A204.1 (cell line): Measurements from ENCODE around the gene SLC22A2.

Experiments used
- FAIRE-seq: peaks from 2 replicates; lab custom pipeline; 2012; peaks lifted over from hg19 to GRCh38; lab: Jason Lieb, UNC

SLC22A2 gene

DNA sequence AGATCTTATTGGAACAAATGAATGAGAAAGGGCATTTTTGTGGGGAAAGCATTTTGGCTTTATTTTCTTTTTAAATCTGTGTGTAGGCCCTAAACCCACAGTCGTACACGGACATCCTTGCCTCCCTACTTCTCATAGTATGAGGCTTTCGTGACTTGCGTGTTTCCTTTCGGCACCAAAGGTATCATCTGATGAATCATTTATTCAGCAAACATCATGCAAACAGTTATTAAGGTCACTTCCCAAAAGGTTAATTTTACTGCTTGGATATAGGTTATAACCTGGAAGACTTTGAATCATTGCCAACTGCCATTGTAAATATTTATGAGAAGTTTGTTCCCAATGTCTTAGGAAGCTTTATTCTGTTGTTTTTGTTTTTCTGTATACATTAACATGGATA lies 15.1 kb upstream of the SLC22A2 start:
- FAIRE-seq = no peak

- FAIRE-seq = no peak
Measured at GRCh38 chr6:160273196-160273595, 14.6 kb upstream of the SLC22A2 start.

DNA sequence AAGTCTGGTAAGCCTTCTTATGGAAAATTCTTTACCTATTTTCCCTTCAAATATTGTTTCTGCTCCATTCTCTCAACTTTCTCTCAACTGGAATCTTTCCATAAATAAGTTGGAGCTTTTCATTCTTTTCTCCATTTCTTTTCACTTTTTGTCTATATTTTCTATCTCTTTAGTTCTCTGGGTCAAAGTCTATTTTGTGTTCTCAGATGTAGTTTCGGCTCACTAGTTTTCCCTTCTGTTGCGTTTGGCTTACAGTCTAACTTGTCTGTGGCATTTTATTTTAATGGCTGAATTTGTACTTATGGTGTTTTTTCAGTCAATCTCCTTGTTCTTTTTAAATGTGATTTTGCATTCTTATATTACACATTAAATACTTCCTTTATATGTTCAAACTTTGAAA lies 14.1 kb upstream of the SLC22A2 start:
- no peak for FAIRE-seq

- FAIRE-seq = no peak
Measured at GRCh38 chr6:160270347-160270746, 11.7 kb upstream of the SLC22A2 start.

DNA sequence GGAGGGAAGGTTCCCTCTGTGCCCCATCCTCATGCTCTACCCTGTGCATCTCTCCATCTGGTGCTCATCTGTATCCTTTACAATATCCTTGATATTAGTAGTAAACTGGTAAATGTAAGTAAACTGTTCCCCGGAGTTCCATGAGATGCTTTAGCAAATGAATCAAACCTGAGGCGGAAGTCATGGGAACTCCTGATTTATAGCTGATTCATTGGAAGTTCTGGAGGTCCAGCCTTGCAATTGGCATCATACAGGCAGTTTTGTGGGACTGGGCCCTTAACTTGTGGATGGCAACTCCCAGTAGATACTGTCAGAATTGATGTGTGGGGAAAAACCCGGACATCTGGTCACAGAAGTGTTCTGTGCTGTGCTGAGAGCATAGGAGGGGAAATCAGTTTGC lies 11.2 kb upstream of the SLC22A2 start:
- FAIRE-seq = no peak

- FAIRE-seq = no peak
Measured at GRCh38 chr6:160269023-160269521, 10.5 kb upstream of the SLC22A2 start.

- FAIRE-seq = no peak
Measured at GRCh38 chr6:160267102-160267501, 8.5 kb upstream of the SLC22A2 start.

- FAIRE-seq = no peak
Measured at GRCh38 chr6:160265869-160266476, 7.4 kb upstream of the SLC22A2 start.

- no peak for FAIRE-seq
Measured at GRCh38 chr6:160264061-160264612, 5.5 kb upstream of the SLC22A2 start.

DNA sequence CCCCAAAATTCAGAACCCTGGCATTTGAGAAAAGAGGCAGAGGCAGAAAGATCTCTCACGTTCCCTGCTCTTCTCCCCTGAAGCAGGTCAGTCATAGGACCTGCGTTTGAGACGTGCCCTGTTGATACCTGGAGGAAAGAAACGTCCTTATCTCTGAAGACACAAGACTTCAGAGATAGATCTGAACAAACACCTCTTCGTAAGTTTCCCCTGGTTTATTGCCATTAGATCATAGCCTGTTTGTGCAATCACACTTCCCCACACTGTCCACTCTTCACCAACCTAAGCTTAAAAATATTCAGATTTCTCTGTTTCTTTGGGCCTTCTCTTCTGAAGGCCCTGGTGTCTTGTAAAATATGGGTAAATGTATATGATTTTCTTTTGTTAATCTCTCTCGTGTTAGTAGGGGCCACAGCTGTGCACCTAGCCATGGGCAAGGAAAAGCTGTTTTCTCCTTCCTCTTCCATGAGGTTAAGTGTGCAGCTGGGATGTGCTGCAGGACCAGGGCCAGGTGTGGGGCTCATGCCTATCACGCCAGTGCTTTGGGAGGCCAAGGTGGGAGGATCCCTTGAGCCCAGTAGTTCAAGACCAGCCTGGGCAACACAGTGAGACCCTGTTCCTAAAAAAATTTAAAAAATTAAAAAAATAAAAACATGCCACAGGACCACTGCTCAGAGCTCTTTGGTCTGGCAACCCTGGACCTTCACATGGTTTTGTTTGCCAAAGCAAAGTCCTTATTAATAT lies 4.7 kb upstream of the SLC22A2 start:
- FAIRE-seq = no peak

GRCh38 chr6:160261991-160262680 lies 3.5 kb upstream of the SLC22A2 start:
- FAIRE-seq = no peak

- FAIRE-seq = no peak
Measured at GRCh38 chr6:160260803-160261450, 2.3 kb upstream of the SLC22A2 start.

DNA sequence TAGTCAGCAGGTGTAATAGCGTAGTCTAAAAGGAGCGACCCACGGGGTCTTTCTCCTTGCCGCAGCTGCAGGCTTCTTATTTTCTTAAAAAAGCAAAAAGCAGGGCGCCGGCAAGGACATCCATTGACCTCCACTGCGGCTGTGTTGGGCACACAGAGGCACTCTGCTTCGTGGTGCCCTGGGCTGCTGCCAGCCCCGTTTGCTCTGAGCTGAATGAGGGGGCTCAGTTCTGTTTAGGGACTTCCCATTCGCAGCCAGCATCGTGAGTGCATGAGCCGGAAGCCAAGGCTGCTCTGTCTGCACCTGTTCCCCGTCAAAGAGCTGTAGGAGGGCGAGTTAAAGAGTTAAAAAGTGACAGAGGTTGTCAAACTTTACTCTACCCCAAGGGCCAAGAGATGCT lies 1.7 kb upstream of the SLC22A2 start:
- FAIRE-seq = no peak

GRCh38 chr6:160259598-160259997 lies 977 bp upstream of the SLC22A2 start:
- FAIRE-seq = no peak

DNA sequence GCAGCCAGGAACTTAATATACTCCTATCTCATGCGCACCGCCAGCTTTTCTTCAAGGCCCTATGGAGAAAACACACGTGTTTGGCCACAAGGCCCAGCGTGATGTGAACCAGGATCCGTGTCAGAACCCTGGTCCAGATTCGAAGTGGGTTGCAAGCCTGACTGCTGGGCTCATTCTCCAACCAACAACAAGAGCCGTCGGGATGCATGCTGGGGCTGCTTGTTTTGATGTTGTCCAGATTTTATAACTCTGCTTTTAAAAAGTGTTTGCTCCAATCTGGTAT lies 463 bp upstream of the SLC22A2 start:
- FAIRE-seq = no peak

DNA sequence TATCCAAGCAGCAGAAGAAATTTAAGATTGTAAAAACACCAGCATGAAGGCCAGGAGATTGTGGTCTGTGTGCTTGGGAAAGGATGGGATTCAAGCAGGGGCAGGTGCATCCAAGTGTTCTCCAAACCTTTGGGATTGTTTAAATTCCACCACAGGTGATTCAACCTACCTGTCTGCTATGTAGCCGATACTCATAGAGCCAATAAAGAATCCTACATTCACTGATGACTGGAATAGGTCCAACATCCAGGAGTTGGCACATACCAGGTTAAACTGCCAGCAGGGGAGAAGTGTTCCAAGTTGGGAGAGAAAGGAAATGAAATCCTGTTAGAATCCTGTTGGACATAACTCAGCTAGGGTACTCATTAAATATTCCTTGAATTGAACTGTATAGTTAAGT lies 2.2 kb downstream of the SLC22A2 start:
- no peak for FAIRE-seq

DNA sequence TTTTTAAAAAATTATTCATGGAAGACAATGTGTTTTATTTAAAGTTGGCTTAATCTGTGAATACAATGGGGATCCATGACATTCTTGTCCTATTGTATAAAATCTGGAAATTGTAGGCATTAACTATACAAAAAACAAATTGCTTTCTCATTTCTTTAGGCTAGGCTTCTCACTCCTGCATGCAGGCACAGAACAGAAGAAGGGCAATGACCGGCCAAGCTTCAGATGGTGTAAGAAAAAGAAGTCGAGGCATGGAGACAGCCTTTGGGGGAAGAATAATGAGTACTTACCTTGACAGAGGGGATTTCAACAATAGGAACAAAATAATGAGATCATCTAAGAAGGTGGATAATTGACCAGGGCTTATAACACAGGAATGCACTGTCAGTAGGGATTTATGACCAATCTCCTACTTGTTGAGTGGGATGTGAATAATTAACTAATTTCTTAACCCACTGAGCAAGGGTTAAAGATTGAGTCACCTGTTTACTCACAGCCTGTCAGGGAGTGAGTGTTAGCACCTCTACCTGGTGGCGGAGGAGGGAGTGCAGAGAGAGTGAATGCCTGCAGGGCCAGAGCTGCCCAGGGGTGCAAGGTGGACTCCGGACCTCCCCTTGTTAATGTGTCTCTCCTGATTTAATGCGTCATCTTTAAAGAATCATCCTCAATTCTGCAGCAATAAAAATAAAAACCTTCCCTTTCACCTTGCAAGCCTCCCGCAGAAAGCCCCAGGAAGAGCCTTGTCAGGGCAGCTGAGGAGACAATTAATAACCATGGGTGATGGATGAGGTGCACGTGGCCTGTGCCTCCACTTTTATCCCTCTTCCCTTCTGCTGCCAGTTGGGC lies 3.9 kb downstream of the SLC22A2 start:
- FAIRE-seq = no peak

DNA sequence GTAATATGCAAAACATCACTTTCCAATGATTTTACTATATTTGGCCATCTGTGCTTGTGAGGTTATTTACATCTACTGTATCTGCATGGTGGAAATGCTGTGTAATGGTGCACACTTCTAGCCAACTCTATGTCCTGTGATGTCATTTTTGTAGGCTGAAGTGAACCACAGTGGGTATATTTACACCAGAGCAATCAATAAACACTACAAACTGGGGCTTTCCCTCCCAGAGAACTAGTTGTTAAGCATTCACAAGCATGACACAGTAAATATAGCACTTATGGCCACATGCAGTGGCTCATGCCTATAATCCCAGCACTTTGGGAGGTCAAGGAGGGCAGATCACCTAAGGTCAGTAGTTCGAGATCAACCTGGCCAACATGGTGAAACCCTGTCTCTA lies 4.9 kb downstream of the SLC22A2 start:
- no peak for FAIRE-seq

- FAIRE-seq = no peak
Measured at GRCh38 chr6:160253292-160253691, 5.3 kb downstream of the SLC22A2 start.

DNA sequence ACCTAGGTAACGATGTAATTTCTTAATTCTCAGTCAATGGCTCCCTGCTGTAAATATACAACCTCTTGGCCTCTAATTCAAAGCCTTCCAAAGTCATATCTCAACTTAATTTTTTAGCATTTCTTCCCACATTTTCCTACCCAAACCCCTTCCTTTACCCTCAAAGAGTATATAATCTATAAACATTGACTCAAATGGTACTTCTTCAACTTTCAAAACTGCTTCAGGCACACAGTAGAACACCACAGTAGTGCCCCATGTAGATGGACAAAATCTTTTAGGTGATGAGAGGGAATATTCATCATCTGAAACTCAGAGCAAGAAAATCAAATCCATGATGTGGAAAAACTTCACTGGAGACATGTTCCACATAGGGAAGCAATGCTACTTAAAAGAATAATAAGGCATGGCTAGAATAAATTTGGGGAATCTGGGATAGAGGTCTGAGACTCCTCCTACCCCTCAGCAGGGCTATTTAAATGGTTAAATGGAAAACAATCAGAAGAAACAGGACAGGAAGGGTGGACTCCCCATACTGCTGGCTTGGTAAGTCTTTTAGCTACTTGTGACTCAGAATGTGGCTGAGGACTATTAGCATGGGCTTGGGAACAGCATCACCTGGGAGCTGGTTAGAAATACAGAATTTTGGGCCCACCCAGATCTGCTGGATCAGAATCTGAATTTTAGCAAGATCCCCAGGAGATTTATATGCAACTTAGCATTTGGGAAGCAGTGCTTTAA lies 6.4 kb downstream of the SLC22A2 start:
- FAIRE-seq = no peak

- FAIRE-seq = no peak
Measured at GRCh38 chr6:160249671-160250070, 8.9 kb downstream of the SLC22A2 start.
